ENCODE measurements around the gene ERBB4.

ERBB4 gene

GRCh38 chr2:211354481-211354880 is 1184.1 kb downstream of the ERBB4 start:
- H3K4me3 ChIP-seq (ENCODE audit: control insufficient read depth, low read depth, low read length): no peak overlapping the region
- no peak for TF ChIP-seq CTCF (conservative IDR thresholded peaks at IDR 0.05; ENCODE audit: control insufficient read depth, insufficient read depth, low read depth, low read length)
- DNase-seq (ENCODE audit: low read depth): no peak

- TF ChIP-seq CTCF (conservative IDR thresholded peaks at IDR 0.05; ENCODE audit: control insufficient read depth, insufficient read depth, low read depth, low read length): no peak
- no peak overlapping the region for H3K4me3 ChIP-seq (ENCODE audit: control insufficient read depth, low read depth, low read length)
- no peak for DNase-seq (ENCODE audit: low read depth)
Measured at GRCh38 chr2:211351987-211352386, 1186.6 kb downstream of the ERBB4 start.

GRCh38 chr2:211349031-211349430 is 1189.6 kb downstream of the ERBB4 start:
- no peak overlapping the region for H3K4me3 ChIP-seq (ENCODE audit: control insufficient read depth, low read depth, low read length)
- no peak for DNase-seq (ENCODE audit: low read depth)
- TF ChIP-seq CTCF (conservative IDR thresholded peaks at IDR 0.05; ENCODE audit: control insufficient read depth, insufficient read depth, low read depth, low read length): no peak

GRCh38 chr2:211347328-211347727 is 1191.3 kb downstream of the ERBB4 start:
- DNase-seq (ENCODE audit: low read depth): no peak
- H3K4me3 ChIP-seq (ENCODE audit: control insufficient read depth, low read depth, low read length): no peak overlapping the region
- TF ChIP-seq CTCF (conservative IDR thresholded peaks at IDR 0.05; ENCODE audit: control insufficient read depth, insufficient read depth, low read depth, low read length): no peak

- DNase-seq (ENCODE audit: low read depth): no peak
- no peak overlapping the region for H3K4me3 ChIP-seq (ENCODE audit: control insufficient read depth, low read depth, low read length)
- no peak for TF ChIP-seq CTCF (conservative IDR thresholded peaks at IDR 0.05; ENCODE audit: control insufficient read depth, insufficient read depth, low read depth, low read length)
Measured at GRCh38 chr2:211344289-211344688, 1194.3 kb downstream of the ERBB4 start.

- no peak for DNase-seq (ENCODE audit: low read depth)
- TF ChIP-seq CTCF (conservative IDR thresholded peaks at IDR 0.05; ENCODE audit: control insufficient read depth, insufficient read depth, low read depth, low read length): no peak
- no peak overlapping the region for H3K4me3 ChIP-seq (ENCODE audit: control insufficient read depth, low read depth, low read length)
Measured at GRCh38 chr2:211333377-211333776, 1205.2 kb downstream of the ERBB4 start.

GRCh38 chr2:211331736-211332135 is 1206.9 kb downstream of the ERBB4 start:
- no peak for DNase-seq (ENCODE audit: low read depth)

More at GRCh38 chr2:211331736-211332135, 1206.9 kb downstream of the ERBB4 start:
- no peak for TF ChIP-seq CTCF (conservative IDR thresholded peaks at IDR 0.05; ENCODE audit: control insufficient read depth, insufficient read depth, low read depth, low read length)
- no peak overlapping the region for H3K4me3 ChIP-seq (ENCODE audit: control insufficient read depth, low read depth, low read length)
